HG02840 (cell line): ENCODE data around the gene LYRM4.

ENCODE experiments used
- ATAC-seq: cut with Tn5 transposase; IDR thresholded peaks from one replicate; pipeline ENCODE4 v1.9.1; 2021; ENCODE audit warnings: mild to moderate bottlenecking, moderate library complexity, moderate number of reproducible peaks; ENCODE audit not compliant: unreplicated experiment, low FRiP score

LYRM4 gene

GRCh38 chr6:5179917-5180316 is 80.8 kb downstream of the LYRM4 start:
- no peak for ATAC-seq

DNA sequence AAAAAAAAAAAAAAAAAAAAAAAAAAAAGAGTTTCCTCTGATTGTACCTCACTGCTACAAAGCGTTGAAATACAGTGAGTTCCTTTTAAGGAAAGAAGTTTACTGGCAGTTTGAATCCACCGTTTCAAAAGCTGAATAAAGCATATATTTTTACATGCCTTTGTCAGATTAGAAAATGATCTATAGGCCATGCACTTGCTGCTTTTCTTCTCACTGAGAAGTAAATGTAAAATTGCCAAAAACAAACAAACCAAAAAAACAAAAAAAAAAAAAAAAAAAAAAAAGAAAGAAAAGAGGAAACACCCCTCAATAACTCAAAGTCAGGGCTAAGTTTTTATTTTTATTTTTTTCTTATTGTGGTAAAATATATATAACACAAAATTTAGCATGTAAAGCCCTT is 81.9 kb downstream of the LYRM4 start:
- ATAC-seq = no peak

DNA sequence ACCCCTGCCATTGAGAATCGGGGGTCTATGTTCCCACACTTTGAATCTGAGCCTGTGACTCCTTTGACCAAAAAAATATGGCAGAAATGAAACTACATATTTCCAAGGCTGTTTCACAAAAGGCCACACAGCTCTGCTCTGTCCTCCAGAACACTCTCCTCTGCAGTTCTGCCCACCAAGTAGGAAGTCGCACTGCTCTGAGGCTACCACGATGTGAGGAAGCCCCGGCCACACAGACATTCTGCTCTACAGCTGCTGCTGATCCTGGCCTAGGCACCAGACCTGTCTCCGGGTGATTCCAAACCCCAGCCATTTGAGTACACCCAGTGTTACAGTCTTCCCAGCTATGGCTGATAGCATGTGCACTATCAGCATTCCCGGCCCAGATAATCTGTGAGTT is 85.1 kb downstream of the LYRM4 start:
- no peak for ATAC-seq

DNA sequence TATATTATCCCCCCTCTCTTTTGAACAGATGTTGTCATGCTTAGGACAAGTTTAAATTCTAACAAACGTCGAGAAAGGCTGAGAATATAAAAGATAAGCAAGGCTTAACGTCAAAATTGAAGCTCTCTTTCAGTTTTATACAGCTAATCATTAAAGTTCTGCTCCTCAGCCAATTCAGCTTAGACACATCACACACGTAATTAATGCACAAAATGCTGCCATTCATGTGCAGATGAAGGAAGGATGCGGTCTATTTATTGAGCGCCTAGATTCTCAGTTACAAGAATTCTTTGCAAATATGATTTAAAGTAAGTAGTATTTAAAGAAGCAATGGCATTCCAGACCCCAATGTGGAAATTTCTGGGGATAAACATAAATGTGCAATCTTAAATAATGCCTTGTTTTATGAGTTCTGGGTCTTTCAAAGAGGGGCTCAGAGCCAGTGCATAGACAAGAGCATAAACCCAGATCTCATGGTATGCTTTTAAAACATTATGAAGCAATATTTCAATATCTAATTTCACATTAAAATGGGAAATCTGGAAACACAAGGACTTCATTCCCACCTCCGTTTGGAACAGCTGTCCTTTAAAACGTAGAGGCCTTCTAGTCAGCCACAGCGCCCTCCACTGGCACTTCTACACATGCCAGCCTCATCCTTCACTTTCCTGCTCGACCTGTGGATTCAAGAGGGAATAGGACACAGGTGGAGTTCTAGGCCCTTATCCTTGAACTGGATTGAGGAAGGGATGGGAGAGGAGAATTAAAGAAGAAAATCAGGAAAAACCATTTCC is 85.8 kb downstream of the LYRM4 start:
- no peak for ATAC-seq

- peak; percentile 94 for ATAC-seq
Measured at GRCh38 chr6:5174244-5174643, 86.5 kb downstream of the LYRM4 start.

GRCh38 chr6:5173810-5174209 is 86.9 kb downstream of the LYRM4 start:
- peak; percentile 22 for ATAC-seq

- ATAC-seq = no peak
Measured at GRCh38 chr6:5172897-5173474, 87.8 kb downstream of the LYRM4 start.

- no peak for ATAC-seq
Measured at GRCh38 chr6:5172041-5172653, 88.6 kb downstream of the LYRM4 start.

DNA sequence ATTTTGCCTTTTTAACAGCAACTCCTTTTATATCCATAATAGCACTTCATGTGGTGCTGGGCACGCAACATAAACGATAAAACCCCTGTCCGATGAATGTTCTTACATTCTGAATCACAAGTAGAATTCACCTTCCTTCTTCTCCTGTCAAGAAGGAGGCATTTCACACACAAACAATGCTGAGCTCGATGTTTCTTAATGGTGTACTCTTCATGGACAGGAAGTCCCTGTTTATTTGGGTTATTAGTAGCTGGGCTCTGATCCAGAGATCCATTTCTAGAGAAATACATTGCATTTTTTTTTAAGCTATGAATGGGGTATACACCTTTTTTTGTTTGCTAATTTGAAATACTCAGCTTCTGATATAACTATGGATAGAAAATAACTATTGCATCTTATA is 93.2 kb downstream of the LYRM4 start:
- ATAC-seq = no peak

DNA sequence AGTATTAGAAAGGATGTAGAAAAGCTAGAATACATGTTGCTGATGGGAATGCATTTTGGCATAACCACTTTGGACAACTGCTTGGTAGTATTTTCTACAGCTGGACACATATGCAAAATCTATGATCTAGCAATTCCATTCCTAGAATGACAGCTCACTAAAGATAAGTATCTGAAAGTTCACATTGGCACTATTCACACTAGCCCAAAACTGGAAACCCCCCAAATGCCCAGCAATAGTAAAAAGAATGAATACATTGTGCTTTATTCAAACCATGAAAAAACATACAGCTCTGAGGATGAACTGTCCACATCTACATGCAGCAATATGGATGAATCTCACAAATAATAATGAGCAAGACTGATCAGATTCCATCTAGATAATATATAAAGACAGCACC is 96.7 kb downstream of the LYRM4 start:
- ATAC-seq = no peak

DNA sequence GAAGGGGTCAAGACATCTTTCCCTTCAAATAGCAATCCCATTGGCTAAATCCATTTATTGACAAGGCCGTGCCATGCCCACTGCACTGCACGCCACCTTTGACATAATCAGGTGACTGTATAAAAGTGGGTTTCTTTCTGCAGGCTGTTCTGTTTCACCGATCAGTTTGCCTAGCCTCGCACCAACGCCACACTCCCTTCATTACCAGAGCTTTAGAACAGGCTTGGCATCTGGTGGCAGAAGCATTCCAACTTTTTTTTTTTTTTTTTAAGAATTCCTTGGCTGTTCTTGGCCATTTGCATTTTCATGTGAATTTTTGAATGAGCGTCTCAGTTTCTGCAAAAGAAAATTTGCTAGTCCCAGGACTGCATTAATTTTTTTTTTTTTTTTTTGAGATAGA is 97.5 kb downstream of the LYRM4 start:
- ATAC-seq = no peak

DNA sequence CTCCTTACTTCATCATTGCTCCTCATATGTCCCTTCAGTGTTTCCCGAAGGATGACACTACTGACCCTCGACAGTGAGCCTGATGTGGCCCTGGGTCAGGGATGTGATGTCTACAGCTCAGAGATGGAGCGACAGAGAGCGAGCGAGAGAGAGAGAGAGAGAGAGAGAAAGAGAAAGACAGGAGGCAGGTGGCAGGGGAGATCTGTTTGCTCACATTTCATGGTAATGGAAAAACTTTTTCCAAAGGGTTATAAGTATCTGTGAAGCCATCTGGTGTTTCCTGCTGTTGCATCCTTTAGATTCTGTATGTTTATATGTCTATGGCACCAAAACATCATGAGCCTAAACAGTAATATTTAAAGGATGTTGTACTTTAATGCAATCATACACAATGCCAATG is 98.4 kb downstream of the LYRM4 start:
- ATAC-seq = no peak

GRCh38 chr6:5160206-5160605 is 100.5 kb downstream of the LYRM4 start:
- no peak for ATAC-seq

DNA sequence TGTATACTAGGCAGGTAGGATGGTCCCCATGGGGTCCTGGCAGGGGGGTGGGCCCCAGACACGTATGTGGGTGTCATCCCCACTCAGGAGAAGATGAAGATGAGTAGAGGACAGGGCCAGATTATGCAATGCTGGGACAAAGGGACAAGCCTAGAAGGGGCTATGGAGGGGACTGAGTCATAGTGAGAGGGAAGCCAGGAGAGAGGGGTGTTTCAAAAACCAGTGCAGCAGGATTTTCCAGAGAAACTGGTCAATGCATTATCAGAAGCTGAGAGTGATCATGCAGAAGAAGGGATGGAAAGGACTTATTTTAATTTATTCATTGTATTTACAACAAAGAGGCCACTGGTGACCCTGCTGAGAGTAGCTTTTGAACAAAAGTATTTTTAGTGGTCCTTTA is 101.6 kb downstream of the LYRM4 start:
- ATAC-seq = no peak

DNA sequence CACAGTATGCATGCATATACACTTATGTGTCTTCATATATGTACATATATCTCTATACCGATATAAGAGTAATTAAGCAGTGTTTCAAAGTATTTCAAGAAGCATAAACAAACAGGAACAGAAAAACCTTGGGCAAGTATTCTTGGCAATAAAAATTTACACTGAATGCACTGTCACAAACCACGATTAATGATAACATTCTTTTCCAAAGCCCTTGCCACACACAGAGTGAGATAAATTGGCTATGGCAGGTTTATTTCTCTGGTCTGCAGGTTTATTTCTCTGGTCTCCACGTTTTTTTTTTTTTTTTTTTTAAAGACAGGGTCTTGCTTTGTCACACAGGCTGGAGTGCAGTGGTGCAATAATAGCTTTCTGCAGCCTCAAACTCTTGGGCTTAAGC is 102.6 kb downstream of the LYRM4 start:
- no peak for ATAC-seq

GRCh38 chr6:5157621-5158138 is 103.1 kb downstream of the LYRM4 start:
- no peak for ATAC-seq

DNA sequence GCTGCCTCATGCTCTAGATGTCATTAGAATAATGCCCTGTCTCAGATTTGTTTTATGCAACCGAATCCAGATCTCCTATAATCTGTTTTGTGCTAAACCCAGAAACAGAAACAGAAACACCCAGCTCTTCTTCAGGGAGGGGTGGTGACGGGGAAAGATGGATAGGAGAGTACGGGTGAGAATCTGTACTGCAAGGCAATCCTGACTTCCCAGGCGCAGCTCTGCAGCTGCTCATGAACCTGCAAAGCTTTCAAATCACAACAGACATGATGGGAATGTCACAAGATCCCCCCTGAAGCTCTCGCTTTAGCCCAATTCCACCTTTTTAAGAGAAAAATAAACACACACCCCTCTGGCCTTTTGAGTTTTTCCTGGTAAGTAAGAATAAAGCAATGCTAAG is 104.1 kb downstream of the LYRM4 start:
- ATAC-seq = no peak

GRCh38 chr6:5155906-5156305 is 104.8 kb downstream of the LYRM4 start:
- no peak for ATAC-seq

GRCh38 chr6:5153186-5153585 is 107.6 kb downstream of the LYRM4 start:
- ATAC-seq = no peak

- no peak for ATAC-seq
Measured at GRCh38 chr6:5152460-5152859, 108.3 kb downstream of the LYRM4 start.

- ATAC-seq = no peak
Measured at GRCh38 chr6:5151955-5152401, 108.8 kb downstream of the LYRM4 start.
